Neural cell (in vitro differentiated cells): ENCODE data around the gene IYD. TPM values are rescaled to one million over a fixed set of nuclear protein-coding genes. Genes with fewer than 3 reads are reported as not detected.

ENCODE experiments used
- H2AFZ ChIP-seq: fragments of 200-600, 300-800 bp; sonication (generic), shearing (Covaris generic); 2 replicates; pipeline ENCODE4 v1.6.0; 2014; ENCODE audit warnings: low read depth, mild to moderate bottlenecking, antibody characterized with exemption, low read length, moderate library complexity
- H3F3A ChIP-seq: fragments of 200-600 bp; shearing (Covaris generic); 2 replicates; pipeline ENCODE4 v1.6.1; 2016; ENCODE audit warnings: mild to moderate bottlenecking, moderate library complexity, mixed read lengths, antibody characterized with exemption, low read length; ENCODE audit not compliant: insufficient read depth, poor library complexity, severe bottlenecking
- H3K27ac ChIP-seq: fragments of 200-600, 300-800 bp; sonication (generic), shearing (Covaris generic); 2 replicates; pipeline ENCODE4 v1.5.1; 2014; ENCODE audit warnings: mild to moderate bottlenecking, low read length, moderate library complexity
- H3K27me3 ChIP-seq: fragments of 300-800, 200-600 bp; sonication (generic), shearing (Covaris generic); 2 replicates; pipeline ENCODE4 v1.6.0; 2014; ENCODE audit warnings: mild to moderate bottlenecking, low read depth, low read length, moderate library complexity; ENCODE audit not compliant: insufficient read depth
- H3K36me3 ChIP-seq: fragments of 300-800, 200-600 bp; sonication (generic), shearing (Covaris generic); 2 replicates; pipeline ENCODE4 v1.5.1; 2014; ENCODE audit warnings: mild to moderate bottlenecking, antibody characterized with exemption, low read length, moderate library complexity; ENCODE audit not compliant: insufficient read depth
- H3K4me2 ChIP-seq: fragments of 300-800, 200-600 bp; sonication (generic), shearing (Covaris generic); 2 replicates; pipeline ENCODE4 v1.6.0; 2014; ENCODE audit warnings: mild to moderate bottlenecking, low read length
- H3K4me3 ChIP-seq: fragments of 300-800, 200-600 bp; sonication (generic), shearing (Covaris generic); 2 replicates; pipeline ENCODE4 v1.5.1; 2014; ENCODE audit warnings: mild to moderate bottlenecking, low read length, moderate library complexity
- H3K79me2 ChIP-seq: fragments of 200-600 bp; shearing (Covaris generic); replicated peaks from 2 replicates; pipeline ENCODE4 v1.6.0; 2014; ENCODE audit warnings: mild to moderate bottlenecking, low read length, moderate library complexity; ENCODE audit not compliant: insufficient read depth
- H3K9ac ChIP-seq: fragments of 300-800, 200-600 bp; sonication (generic), shearing (Covaris generic); 2 replicates; pipeline ENCODE4 v1.6.1; 2016; ENCODE audit warnings: mild to moderate bottlenecking, low read length, mixed read lengths
- H3K9me2 ChIP-seq: fragments of 200-600 bp; shearing (Covaris generic); 2 replicates; pipeline ENCODE4 v1.6.1; 2016; ENCODE audit warnings: mild to moderate bottlenecking, low read length, mixed read lengths; ENCODE audit not compliant: insufficient read depth
- H3K9me3 ChIP-seq: fragments of 200-600, 300-800 bp; sonication (generic), shearing (Covaris generic); 2 replicates; pipeline ENCODE4 v1.6.1; 2016; ENCODE audit warnings: mild to moderate bottlenecking, mixed run types, low read length, moderate library complexity, mixed read lengths
- H4K20me1 ChIP-seq: fragments of 200-600 bp; shearing (Covaris generic); 2 replicates; pipeline ENCODE4 v1.6.1; 2016; ENCODE audit warnings: mild to moderate bottlenecking, mixed run types; ENCODE audit not compliant: insufficient read depth
- EP300 ChIP-seq: fragments of 450-650 bp; conservative IDR thresholded peaks from 2 replicates; pipeline ENCODE4 v1.6.1; 2014; ENCODE audit warnings: antibody characterized with exemption, mild to moderate bottlenecking, moderate library complexity; ENCODE audit not compliant: poor library complexity, severe bottlenecking
- EZH2 ChIP-seq: fragments of 200-600, 300-800 bp; shearing (Covaris generic), sonication (generic); IDR thresholded peaks from 2 replicates; pipeline ENCODE4 v1.6.1; 2014; ENCODE audit warnings: antibody characterized with exemption, low read length, borderline replicate concordance, mild to moderate bottlenecking; ENCODE audit not compliant: insufficient read depth, poor library complexity, severe bottlenecking
- MXI1 ChIP-seq: fragments of 450-650 bp; conservative IDR thresholded peaks from 2 replicates; pipeline ENCODE4 v1.6.1; 2014; ENCODE audit warnings: antibody characterized with exemption, mild to moderate bottlenecking; ENCODE audit not compliant: poor library complexity, severe bottlenecking
- POLR2AphosphoS5 ChIP-seq: IDR thresholded peaks from 2 replicates; pipeline ENCODE4 v1.6.1; 2012
- RAD21 ChIP-seq: fragments of 450-650 bp; conservative IDR thresholded peaks from 2 replicates; pipeline ENCODE4 v1.6.1; 2014; ENCODE audit warnings: antibody characterized with exemption, mild to moderate bottlenecking, moderate library complexity
- SMC3 ChIP-seq: fragments of 450-650 bp; conservative IDR thresholded peaks from 2 replicates; pipeline ENCODE4 v1.6.1; 2014; ENCODE audit warnings: antibody characterized with exemption, mild to moderate bottlenecking, moderate library complexity; ENCODE audit not compliant: poor library complexity
- TAF1 ChIP-seq: IDR thresholded peaks from 2 replicates; pipeline ENCODE4 v1.6.1; 2012; ENCODE audit warnings: low read depth
- polyA plus RNA-seq: library from polyadenylated mRNA; depleted of rRNA; stranded (reverse); fragments of >200 nt; gene quantifications from 2 replicates; pipeline ENCODE4 v1.2.3, GENCODE V29; 2014
- TF ChIP-seq, protein P1 (sequence below): IDR thresholded peaks from 2 replicates; pipeline ENCODE4 v1.6.1; 2012; ENCODE audit warnings: borderline replicate concordance
- TF ChIP-seq, protein P2 (sequence below): fragments of 450-650 bp; IDR thresholded peaks from 2 replicates; pipeline ENCODE4 v1.5.1; 2014; ENCODE audit warnings: antibody characterized with exemption, mild to moderate bottlenecking, moderate library complexity; ENCODE audit not compliant: poor library complexity, severe bottlenecking

The IYD gene
- polyA plus RNA-seq, 1 donor from 2014 or later = not detected

DNA sequence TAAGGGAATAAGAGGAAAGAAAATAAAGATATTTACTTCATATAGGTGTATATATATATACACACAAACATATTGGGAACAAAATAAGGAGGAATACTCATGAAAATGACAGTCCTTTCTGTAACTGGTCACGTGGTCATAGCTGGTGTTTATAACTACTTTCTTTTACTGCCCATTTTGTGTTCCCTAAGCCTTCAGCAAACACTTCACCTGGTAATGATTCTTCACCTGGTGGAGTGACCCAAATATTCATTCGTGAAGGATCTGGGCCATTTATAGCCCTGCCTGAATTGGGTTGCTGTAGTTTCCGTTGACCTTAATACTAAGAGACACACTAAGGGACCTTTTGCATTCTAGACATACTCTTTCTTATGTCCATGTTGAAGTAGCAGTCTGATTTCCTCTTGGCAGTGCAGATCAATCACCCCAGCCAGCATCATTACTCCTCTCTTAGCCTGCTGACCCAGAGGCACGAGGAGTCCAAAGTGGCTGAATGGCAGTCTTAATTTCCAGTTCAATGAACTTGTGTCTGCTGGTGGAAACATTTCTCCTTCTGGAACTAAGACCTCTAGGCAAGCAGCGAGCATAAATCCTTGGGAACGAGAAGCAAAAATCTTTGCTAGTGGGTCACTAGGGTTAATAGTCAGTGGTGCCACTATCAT is 39.9 kb upstream of the IYD start:
- Histone ChIP-seq H3K36me3 (no peaks in the 10 kb centered on the region), H3K9ac (no peak overlapping the region), H3F3A (no peaks in the 10 kb centered on the region), H3K4me3 (no peak overlapping the region), H2AFZ (no peak overlapping the region), H3K27me3 (no peaks in the 10 kb centered on the region), H3K9me3 (no peaks in the 10 kb centered on the region), H3K27ac (no peak overlapping the region), H3K79me2 (no peaks in the 10 kb centered on the region), H4K20me1 (no peaks in the 10 kb centered on the region), H3K9me2 (no peaks in the 10 kb centered on the region), H3K4me2 (no peak overlapping the region)
- TF ChIP-seq EP300 (no peak), POLR2AphosphoS5 (no peak), MXI1 (no peak), TAF1 (no peak), SMC3 (no peak), EZH2 (no peak), RAD21 (no peak)
- TF ChIP-seq, protein P1, sequence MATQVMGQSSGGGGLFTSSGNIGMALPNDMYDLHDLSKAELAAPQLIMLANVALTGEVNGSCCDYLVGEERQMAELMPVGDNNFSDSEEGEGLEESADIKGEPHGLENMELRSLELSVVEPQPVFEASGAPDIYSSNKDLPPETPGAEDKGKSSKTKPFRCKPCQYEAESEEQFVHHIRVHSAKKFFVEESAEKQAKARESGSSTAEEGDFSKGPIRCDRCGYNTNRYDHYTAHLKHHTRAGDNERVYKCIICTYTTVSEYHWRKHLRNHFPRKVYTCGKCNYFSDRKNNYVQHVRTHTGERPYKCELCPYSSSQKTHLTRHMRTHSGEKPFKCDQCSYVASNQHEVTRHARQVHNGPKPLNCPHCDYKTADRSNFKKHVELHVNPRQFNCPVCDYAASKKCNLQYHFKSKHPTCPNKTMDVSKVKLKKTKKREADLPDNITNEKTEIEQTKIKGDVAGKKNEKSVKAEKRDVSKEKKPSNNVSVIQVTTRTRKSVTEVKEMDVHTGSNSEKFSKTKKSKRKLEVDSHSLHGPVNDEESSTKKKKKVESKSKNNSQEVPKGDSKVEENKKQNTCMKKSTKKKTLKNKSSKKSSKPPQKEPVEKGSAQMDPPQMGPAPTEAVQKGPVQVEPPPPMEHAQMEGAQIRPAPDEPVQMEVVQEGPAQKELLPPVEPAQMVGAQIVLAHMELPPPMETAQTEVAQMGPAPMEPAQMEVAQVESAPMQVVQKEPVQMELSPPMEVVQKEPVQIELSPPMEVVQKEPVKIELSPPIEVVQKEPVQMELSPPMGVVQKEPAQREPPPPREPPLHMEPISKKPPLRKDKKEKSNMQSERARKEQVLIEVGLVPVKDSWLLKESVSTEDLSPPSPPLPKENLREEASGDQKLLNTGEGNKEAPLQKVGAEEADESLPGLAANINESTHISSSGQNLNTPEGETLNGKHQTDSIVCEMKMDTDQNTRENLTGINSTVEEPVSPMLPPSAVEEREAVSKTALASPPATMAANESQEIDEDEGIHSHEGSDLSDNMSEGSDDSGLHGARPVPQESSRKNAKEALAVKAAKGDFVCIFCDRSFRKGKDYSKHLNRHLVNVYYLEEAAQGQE = no peak
- TF ChIP-seq, protein P2, sequence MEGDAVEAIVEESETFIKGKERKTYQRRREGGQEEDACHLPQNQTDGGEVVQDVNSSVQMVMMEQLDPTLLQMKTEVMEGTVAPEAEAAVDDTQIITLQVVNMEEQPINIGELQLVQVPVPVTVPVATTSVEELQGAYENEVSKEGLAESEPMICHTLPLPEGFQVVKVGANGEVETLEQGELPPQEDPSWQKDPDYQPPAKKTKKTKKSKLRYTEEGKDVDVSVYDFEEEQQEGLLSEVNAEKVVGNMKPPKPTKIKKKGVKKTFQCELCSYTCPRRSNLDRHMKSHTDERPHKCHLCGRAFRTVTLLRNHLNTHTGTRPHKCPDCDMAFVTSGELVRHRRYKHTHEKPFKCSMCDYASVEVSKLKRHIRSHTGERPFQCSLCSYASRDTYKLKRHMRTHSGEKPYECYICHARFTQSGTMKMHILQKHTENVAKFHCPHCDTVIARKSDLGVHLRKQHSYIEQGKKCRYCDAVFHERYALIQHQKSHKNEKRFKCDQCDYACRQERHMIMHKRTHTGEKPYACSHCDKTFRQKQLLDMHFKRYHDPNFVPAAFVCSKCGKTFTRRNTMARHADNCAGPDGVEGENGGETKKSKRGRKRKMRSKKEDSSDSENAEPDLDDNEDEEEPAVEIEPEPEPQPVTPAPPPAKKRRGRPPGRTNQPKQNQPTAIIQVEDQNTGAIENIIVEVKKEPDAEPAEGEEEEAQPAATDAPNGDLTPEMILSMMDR = no peak

- Histone ChIP-seq H3K27ac (no peak overlapping the region), H3K9me2 (no peaks in the 10 kb centered on the region), H3K9me3 (no peaks in the 10 kb centered on the region), H3K79me2 (no peaks in the 10 kb centered on the region), H3K27me3 (no peaks in the 10 kb centered on the region), H3K9ac (no peak overlapping the region), H3K4me2 (no peak overlapping the region), H3K36me3 (no peaks in the 10 kb centered on the region), H2AFZ (no peak overlapping the region), H3F3A (no peaks in the 10 kb centered on the region), H3K4me3 (no peak overlapping the region), H4K20me1 (no peaks in the 10 kb centered on the region)
- TF ChIP-seq EP300 (no peak), POLR2AphosphoS5 (no peak), TAF1 (no peak), MXI1 (no peak), SMC3 (no peak), RAD21 (no peak), EZH2 (no peak)
- TF ChIP-seq, protein P2 = no peak
- TF ChIP-seq, protein P1 = no peak
These were observed 37.5 kb upstream of the IYD start for GRCh38 chr6:150331344-150331743.
